Karpas-422 (cell line): ENCODE measurements around the gene SMIM35. TPM values are rescaled to one million over a fixed set of nuclear protein-coding genes. Genes with fewer than 3 reads are reported as not detected.

ENCODE experiments used
- DNase-seq: peaks from one replicate; pipeline ENCODE4 v3.0.0-alpha.2; 2015
- H2AFZ ChIP-seq: fragments of 200-600 bp; sonication (generic); 2 replicates; pipeline ENCODE4 v1.6.1; 2014; ENCODE audit warnings: antibody characterized with exemption, low read length, mixed read lengths
- H3K27ac ChIP-seq: fragments of 200-600 bp; sonication (generic); 2 replicates; pipeline ENCODE4 v1.5.1; 2014; ENCODE audit warnings: mild to moderate bottlenecking, low read length, moderate library complexity
- H3K27me3 ChIP-seq: fragments of 200-600 bp; sonication (generic); 2 replicates; pipeline ENCODE4 v1.6.1; 2014; ENCODE audit warnings: low read length, mixed read lengths
- H3K36me3 ChIP-seq: fragments of 200-600 bp; sonication (generic); 2 replicates; pipeline ENCODE4 v1.6.1; 2014; ENCODE audit warnings: low read length, mixed read lengths; ENCODE audit not compliant: insufficient read depth
- H3K4me1 ChIP-seq: fragments of 200-600 bp; sonication (generic); 2 replicates; pipeline ENCODE4 v1.6.1; 2014; ENCODE audit warnings: mild to moderate bottlenecking, low read length, mixed read lengths
- H3K4me2 ChIP-seq: fragments of 200-600 bp; sonication (generic); 2 replicates; pipeline ENCODE4 v1.6.1; 2014; ENCODE audit warnings: low read length, low read depth, mild to moderate bottlenecking; ENCODE audit not compliant: poor library complexity, severe bottlenecking
- H3K4me3 ChIP-seq: fragments of 200-600 bp; sonication (generic); 2 replicates; pipeline ENCODE4 v1.5.1; 2014; ENCODE audit warnings: mild to moderate bottlenecking, antibody characterized with exemption, low read length, mixed read lengths
- H3K79me2 ChIP-seq: fragments of 200-600 bp; sonication (generic); 2 replicates; pipeline ENCODE4 v1.6.1; 2014; ENCODE audit warnings: mild to moderate bottlenecking, low read length, mixed read lengths
- H3K9ac ChIP-seq: fragments of 200-600 bp; sonication (generic); 2 replicates; pipeline ENCODE4 v1.6.0; 2014; ENCODE audit warnings: low read length
- H3K9me2 ChIP-seq: fragments of 200-600 bp; sonication (generic), shearing (Covaris generic); replicated peaks from 2 replicates; pipeline ENCODE4 v1.6.0; 2014; ENCODE audit warnings: mild to moderate bottlenecking, low read length, moderate library complexity; ENCODE audit not compliant: insufficient read depth
- H3K9me3 ChIP-seq: fragments of 300-700, 200-600 bp; sonication (generic); 2 replicates; pipeline ENCODE4 v1.6.1; 2014; ENCODE audit warnings: low read length, mixed read lengths
- H4K20me1 ChIP-seq: fragments of 200-600 bp; sonication (generic); 2 replicates; pipeline ENCODE4 v1.6.1; 2014; ENCODE audit warnings: mild to moderate bottlenecking, antibody characterized with exemption, low read length, low read depth; ENCODE audit not compliant: insufficient read depth
- total RNA-seq: library from RNA; depleted of rRNA; stranded (reverse); fragments of >200 nt; shearing (Covaris generic); gene quantifications from 2 replicates; pipeline ENCODE4 v1.2.3, GENCODE V29; 2014; ENCODE audit warnings: low replicate concordance

SMIM35 gene
- total RNA-seq, 1 experiment from 2014 or later = not detected

DNA sequence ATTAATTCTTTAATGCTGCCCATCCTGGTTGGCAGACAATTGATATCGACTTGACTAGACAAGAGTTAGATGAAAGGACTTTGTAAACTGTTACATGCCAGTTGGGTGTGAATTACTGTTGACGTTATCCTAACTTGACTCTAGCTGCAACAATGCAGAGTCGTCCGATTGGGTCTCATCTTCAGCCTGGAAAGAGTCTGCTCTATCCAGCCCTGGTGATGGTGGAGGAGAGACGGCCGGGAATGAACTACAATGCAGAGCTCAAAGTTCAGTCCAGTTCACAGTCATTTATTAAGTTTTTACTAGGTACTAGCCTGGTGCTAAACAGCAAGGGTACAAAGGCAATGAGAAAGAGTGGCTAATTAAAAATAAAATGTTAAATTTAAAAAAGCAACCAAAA lies 4.9 kb upstream of the SMIM35 start:
- Histone ChIP-seq H3K27me3 (no peaks in the 10 kb centered on the region), H3K4me1 (no peaks in the 10 kb centered on the region), H3K27ac (no peak overlapping the region), H3K9me2 (no peaks in the 10 kb centered on the region), H3K9me3 (no peaks in the 10 kb centered on the region), H3K79me2 (no peaks in the 10 kb centered on the region), H3K9ac (no peak overlapping the region), H3K4me2 (no peak overlapping the region), H3K4me3 (no peak overlapping the region), H4K20me1 (no peaks in the 10 kb centered on the region), H3K36me3 (no peaks in the 10 kb centered on the region), H2AFZ (no peak overlapping the region)
- no peak for DNase-seq

DNA sequence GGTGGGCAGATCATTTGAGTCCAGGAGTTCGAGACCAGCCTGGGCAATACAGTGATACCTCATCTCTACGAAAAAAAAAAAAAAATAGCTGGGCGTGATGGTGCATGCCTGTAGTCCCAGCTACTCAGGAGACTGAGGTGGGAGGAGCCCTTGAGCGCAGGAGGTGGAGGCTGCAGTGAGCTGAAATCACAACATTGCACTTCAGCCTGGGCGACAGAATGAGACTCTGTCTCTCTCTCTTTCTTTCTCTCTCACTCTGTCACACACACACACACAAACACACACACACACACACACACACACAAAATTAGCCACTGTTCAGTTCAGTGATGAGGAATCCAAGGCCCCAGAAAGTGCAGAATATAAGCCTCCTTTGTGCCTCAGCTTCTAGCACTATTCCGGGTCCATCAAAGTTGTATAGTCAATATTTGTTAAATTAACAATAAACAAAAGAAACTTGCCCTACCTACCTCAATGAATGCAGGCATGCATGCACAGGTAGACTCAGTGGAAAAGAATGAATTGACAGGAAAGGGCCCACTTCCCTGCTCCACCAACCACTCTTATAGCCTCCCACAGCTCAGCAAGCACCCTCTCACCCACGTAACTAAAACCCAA lies 3.9 kb upstream of the SMIM35 start:
- Histone ChIP-seq H3K9me2 (no peaks in the 10 kb centered on the region), H4K20me1 (no peaks in the 10 kb centered on the region), H2AFZ (no peak overlapping the region), H3K4me3 (no peak overlapping the region), H3K4me1 (no peaks in the 10 kb centered on the region), H3K36me3 (no peaks in the 10 kb centered on the region), H3K27ac (no peak overlapping the region), H3K4me2 (no peak overlapping the region), H3K9me3 (no peaks in the 10 kb centered on the region), H3K79me2 (no peaks in the 10 kb centered on the region), H3K27me3 (no peaks in the 10 kb centered on the region), H3K9ac (no peak overlapping the region)
- no peak for DNase-seq

DNA sequence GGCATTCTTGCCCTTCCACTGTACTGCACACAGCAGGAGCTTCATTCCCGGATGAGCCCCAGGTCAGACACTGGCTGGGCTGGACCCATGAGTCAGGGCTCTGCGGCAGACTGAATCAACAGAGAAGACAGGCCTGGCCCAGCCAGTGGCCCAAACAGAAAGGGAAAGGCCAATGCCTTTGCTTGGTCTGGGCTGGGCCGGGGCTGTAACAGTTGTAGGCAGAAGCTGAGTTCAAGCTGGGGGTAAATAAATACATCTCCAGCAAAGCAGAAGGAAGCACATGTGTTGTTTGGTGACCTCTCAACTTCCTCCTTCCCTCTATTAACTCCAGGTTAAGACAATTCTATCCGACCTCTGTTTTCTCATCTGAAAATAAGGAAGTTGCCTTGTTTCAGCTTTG lies 1.8 kb upstream of the SMIM35 start:
- H3K9ac ChIP-seq = no peak overlapping the region
- no peak overlapping the region for H3K4me2 ChIP-seq

DNA sequence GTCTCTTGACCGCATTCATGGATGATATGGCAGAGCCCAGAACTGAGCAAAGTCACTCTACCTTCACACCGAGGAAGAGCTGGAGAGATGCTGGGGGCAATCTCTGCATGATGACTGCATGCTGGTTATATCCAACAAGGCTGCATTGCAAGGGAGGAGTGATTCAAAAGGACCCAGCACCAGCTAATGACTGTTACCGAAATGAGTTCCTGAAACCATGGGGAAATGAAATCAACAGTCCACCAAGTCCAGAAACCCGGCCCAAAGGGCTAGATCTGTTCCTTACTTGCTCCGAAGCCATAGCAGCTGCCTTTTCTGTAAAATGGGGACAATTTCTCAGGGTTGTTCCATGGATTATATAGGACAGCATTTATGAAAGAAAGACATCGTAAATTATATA lies 1.2 kb upstream of the SMIM35 start:
- Histone ChIP-seq H3K79me2 (no peaks in the 10 kb centered on the region), H4K20me1 (no peaks in the 10 kb centered on the region), H3K4me3 (no peak overlapping the region), H3K27ac (no peak overlapping the region), H3K9me3 (no peaks in the 10 kb centered on the region), H3K9me2 (no peaks in the 10 kb centered on the region), H2AFZ (no peak overlapping the region), H3K27me3 (no peaks in the 10 kb centered on the region), H3K9ac (no peak overlapping the region), H3K4me1 (no peaks in the 10 kb centered on the region), H3K36me3 (no peaks in the 10 kb centered on the region), H3K4me2 (no peak overlapping the region)
- no peak for DNase-seq

More for the DNA sequence above, 1.8 kb upstream of the SMIM35 start:
- no peaks in the 10 kb centered on the region for H3K9me2 ChIP-seq
- no peaks in the 10 kb centered on the region for H3K9me3 ChIP-seq
- DNase-seq = no peak
- no peaks in the 10 kb centered on the region for H4K20me1 ChIP-seq
- no peaks in the 10 kb centered on the region for H3K4me1 ChIP-seq
- H3K27me3 ChIP-seq = no peaks in the 10 kb centered on the region
- H3K27ac ChIP-seq = no peak overlapping the region
- no peak overlapping the region for H2AFZ ChIP-seq
- no peak overlapping the region for H3K4me3 ChIP-seq
- H3K79me2 ChIP-seq = no peaks in the 10 kb centered on the region
- no peaks in the 10 kb centered on the region for H3K36me3 ChIP-seq

DNA sequence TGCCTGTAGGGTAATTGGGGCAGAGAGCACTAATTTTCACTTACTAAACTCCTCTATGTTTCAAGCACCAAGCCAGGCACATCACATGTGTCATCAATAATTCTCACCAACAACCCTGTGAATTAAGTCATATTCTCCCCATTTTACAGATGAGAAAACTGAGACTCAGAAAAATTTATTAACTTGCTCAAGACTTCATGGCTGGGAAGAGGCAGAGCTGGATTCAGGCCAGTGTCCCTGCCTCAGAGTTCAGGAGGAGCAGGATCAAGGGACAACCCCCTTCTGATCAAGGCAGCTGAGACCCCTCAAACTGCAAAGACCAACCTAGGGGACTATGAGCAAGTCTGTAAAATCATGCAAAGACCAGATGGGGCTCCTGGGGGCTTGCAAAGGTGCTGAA lies 2.1 kb downstream of the SMIM35 start:
- Histone ChIP-seq H3K9me2 (no peaks in the 10 kb centered on the region), H3K4me3 (no peak overlapping the region), H3K27ac (no peak overlapping the region), H3K9ac (no peak overlapping the region), H3K4me1 (no peaks in the 10 kb centered on the region), H3K9me3 (no peaks in the 10 kb centered on the region), H3K27me3 (no peaks in the 10 kb centered on the region), H3K79me2 (no peaks in the 10 kb centered on the region), H2AFZ (no peak overlapping the region), H3K36me3 (no peaks in the 10 kb centered on the region), H3K4me2 (no peak overlapping the region), H4K20me1 (no peaks in the 10 kb centered on the region)
- no peak for DNase-seq

DNA sequence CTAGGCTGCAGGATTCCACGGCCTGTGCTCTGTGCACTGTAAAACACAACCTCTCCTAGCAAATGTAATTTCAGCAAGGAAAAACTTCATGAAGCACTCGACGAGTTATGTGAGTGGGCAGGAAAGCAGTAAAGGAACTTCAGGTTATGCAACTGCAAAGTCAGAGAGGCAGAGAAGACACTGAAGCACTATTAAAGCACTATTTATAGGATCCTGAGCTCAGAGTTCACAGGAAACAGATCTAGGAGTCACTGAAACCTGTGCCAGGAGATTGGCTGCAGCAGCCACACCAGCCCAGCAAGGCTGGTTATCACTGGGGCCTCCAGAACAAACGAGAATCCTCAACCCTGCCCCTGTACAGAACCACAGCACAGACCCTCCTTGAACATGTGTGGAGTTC lies 2.5 kb downstream of the SMIM35 start:
- Histone ChIP-seq H3K4me2 (no peak overlapping the region), H3K9me3 (no peaks in the 10 kb centered on the region)
- DNase-seq = no peak

DNA sequence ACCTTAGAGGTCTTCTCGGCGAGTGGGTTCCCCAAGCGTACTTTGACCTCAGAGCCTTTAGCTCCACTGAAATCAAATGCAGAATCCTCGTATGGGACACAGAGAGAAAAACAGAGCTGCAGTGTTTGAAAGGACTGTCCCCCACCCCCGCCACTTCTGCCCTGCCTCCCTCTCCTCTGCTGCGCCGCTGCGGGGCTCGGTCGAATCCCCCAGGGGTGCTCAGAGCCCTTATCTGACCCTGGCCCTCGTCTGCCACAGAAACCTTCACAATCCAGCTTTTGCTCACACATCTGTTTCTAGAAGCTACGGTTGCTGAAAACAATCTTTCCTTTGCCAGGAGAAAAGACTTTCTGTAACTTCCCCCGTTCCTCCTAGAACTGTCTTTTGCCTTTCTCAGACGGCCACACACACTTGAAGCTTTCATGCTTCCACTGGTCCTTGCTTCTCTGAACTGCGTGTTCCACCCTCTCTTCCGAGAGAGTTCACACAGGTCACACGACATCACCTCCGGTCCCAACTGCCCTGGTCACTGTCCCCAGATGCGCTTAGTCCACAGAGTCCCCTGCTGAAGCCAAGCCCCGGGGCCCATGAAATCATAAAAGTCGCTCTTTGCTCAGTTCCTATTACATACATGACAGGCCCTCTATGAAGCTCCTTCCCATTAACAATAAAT lies 3.7 kb downstream of the SMIM35 start:
- DNase-seq = no peak
- Histone ChIP-seq H3K4me1 (no peaks in the 10 kb centered on the region), H3K36me3 (no peaks in the 10 kb centered on the region), H3K4me2 (no peak overlapping the region), H3K9ac (no peak overlapping the region), H3K4me3 (no peak overlapping the region), H4K20me1 (no peaks in the 10 kb centered on the region), H2AFZ (no peak overlapping the region), H3K27ac (no peak overlapping the region), H3K9me3 (no peaks in the 10 kb centered on the region), H3K79me2 (no peaks in the 10 kb centered on the region), H3K27me3 (no peaks in the 10 kb centered on the region), H3K9me2 (no peaks in the 10 kb centered on the region)

More for the DNA sequence above, 2.5 kb downstream of the SMIM35 start:
- Histone ChIP-seq H3K27me3 (no peaks in the 10 kb centered on the region), H3K9ac (no peak overlapping the region), H2AFZ (no peak overlapping the region), H3K4me3 (no peak overlapping the region), H3K79me2 (no peaks in the 10 kb centered on the region), H3K4me1 (no peaks in the 10 kb centered on the region), H3K9me2 (no peaks in the 10 kb centered on the region), H4K20me1 (no peaks in the 10 kb centered on the region), H3K27ac (no peak overlapping the region), H3K36me3 (no peaks in the 10 kb centered on the region)

DNA sequence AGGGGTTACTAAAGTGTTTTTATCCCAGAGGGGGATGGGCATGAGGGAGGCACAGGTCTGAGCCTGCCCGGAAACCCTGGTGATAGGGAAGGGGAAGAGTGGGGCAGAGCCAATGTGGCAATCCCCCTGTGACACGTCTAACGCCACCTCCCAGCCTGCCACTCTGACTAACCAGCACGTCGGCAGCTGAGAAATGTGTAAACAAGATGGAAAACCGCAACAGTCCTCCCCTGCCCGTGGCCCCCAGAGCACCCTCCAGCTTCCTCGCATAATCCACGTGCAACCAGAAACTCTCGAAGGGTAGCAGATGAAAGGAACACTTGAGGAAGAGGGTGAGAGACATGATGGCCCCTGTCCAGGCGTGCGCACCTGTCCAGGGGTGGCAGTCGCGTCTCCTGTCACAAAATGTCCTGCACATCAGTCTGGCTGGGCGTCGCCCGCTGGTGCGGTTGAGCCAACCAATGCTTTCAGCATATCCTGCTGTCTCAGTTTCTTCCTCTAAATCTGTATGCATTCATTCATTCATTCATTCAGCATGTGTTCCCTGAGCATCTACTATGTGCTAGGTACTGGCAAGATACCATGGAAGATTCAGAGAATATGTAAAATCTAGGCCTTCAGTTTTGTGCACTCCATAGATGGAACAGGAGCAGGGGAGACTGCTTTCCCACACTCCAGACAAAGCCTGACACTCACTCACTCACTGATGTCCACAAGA lies 5.4 kb downstream of the SMIM35 start:
- Histone ChIP-seq H3K36me3 (no peaks in the 10 kb centered on the region), H3K4me2 (no peak overlapping the region), H2AFZ (no peak overlapping the region), H3K4me1 (no peaks in the 10 kb centered on the region), H4K20me1 (no peaks in the 10 kb centered on the region), H3K9ac (no peak overlapping the region), H3K79me2 (no peaks in the 10 kb centered on the region), H3K9me3 (no peaks in the 10 kb centered on the region), H3K9me2 (no peaks in the 10 kb centered on the region), H3K27me3 (no peaks in the 10 kb centered on the region), H3K4me3 (no peak overlapping the region), H3K27ac (no peak overlapping the region)
- DNase-seq = no peak
